ENCODE measurements around the gene CDH1. TPM values are rescaled to one million over a fixed set of nuclear protein-coding genes. Genes with fewer than 3 reads are reported as not detected.

CDH1 gene
- total RNA-seq, 1 donor from 2014 or later, result 219 TPM

- Mint-ChIP-seq H3K27ac (peak overlapping the region; percentile 96), H3K27me3 (ENCODE audit: low read depth) (no peaks in the 10 kb centered on the region), H3K4me1 (peaks cover 39% of the 10 kb centered on the region), H3K4me3 (no peak overlapping the region), H3K36me3 (peaks cover 2% of the 10 kb centered on the region), H3K9me3 (no peaks in the 10 kb centered on the region)
- TF ChIP-seq CTCF (IDR thresholded peaks at IDR 0.05; ENCODE audit: unreplicated experiment), result no peak
- DNase-seq (ENCODE audit: low spot score in 2 of 2, unreplicated experiment in 2 of 2), result no peak
Observed at GRCh38 chr16:68762996-68763756, 26.1 kb downstream of the CDH1 start.

GRCh38 chr16:68764862-68765261 is 27.8 kb downstream of the CDH1 start:
- Mint-ChIP-seq H3K4me3 (no peak overlapping the region), H3K27ac (peak overlapping the region; percentile 93), H3K4me1 (peaks cover 39% of the 10 kb centered on the region), H3K27me3 (ENCODE audit: low read depth) (no peaks in the 10 kb centered on the region), H3K36me3 (peaks cover 4% of the 10 kb centered on the region), H3K9me3 (no peaks in the 10 kb centered on the region)
- TF ChIP-seq CTCF (IDR thresholded peaks at IDR 0.05; ENCODE audit: unreplicated experiment), result no peak
- no peak for DNase-seq (ENCODE audit: low spot score in 2 of 2, unreplicated experiment in 2 of 2)

GRCh38 chr16:68767581-68767980 is 30.5 kb downstream of the CDH1 start:
- H3K27me3 Mint-ChIP-seq (ENCODE audit: low read depth), result no peaks in the 10 kb centered on the region
- no peak for DNase-seq (ENCODE audit: low spot score in 2 of 2, unreplicated experiment in 2 of 2)
- no peak for TF ChIP-seq CTCF (IDR thresholded peaks at IDR 0.05; ENCODE audit: unreplicated experiment)
- no peak overlapping the region for H3K4me3 Mint-ChIP-seq
- H3K9me3 Mint-ChIP-seq, result no peaks in the 10 kb centered on the region
- peaks cover 11% of the 10 kb centered on the region for H3K36me3 Mint-ChIP-seq
- H3K4me1 Mint-ChIP-seq, result peaks cover 23% of the 10 kb centered on the region
- peak overlapping the region; percentile 30 for H3K27ac Mint-ChIP-seq

GRCh38 chr16:68768175-68768574 is 31.1 kb downstream of the CDH1 start:
- DNase-seq (ENCODE audit: low spot score in 2 of 2, unreplicated experiment in 2 of 2), result no peak
- Mint-ChIP-seq H3K4me1 (peaks cover 20% of the 10 kb centered on the region), H3K9me3 (no peaks in the 10 kb centered on the region), H3K27me3 (ENCODE audit: low read depth) (no peaks in the 10 kb centered on the region), H3K36me3 (peaks cover 13% of the 10 kb centered on the region), H3K4me3 (no peak overlapping the region), H3K27ac (no peak overlapping the region)
- no peak for TF ChIP-seq CTCF (IDR thresholded peaks at IDR 0.05; ENCODE audit: unreplicated experiment)

GRCh38 chr16:68768771-68769170 is 31.7 kb downstream of the CDH1 start:
- no peak for TF ChIP-seq CTCF (IDR thresholded peaks at IDR 0.05; ENCODE audit: unreplicated experiment)
- Mint-ChIP-seq H3K9me3 (no peaks in the 10 kb centered on the region), H3K27me3 (ENCODE audit: low read depth) (no peaks in the 10 kb centered on the region), H3K27ac (no peak overlapping the region), H3K4me3 (no peak overlapping the region), H3K4me1 (peaks cover 16% of the 10 kb centered on the region), H3K36me3 (peaks cover 15% of the 10 kb centered on the region)
- DNase-seq (ENCODE audit: low spot score in 2 of 2, unreplicated experiment in 2 of 2), result no peak
